ENCODE results near the gene FGD5.

- TF ChIP-seq EZH2 (IDR thresholded peaks at IDR 0.05) (no peak), CTCF (IDR thresholded peaks at IDR 0.05) (no peak), EZH2phosphoT487 (IDR thresholded peaks at IDR 0.05) (no peak)
Observed at GRCh38 chr3:14769544-14770325, 49.0 kb upstream of the FGD5 start.

Data from neural progenitor cell (in vitro differentiated cells).